ENCODE results near the gene POLR3H.
A peak's percentile ranks its signal among the peaks of the same experiment; 100 is the strongest.

Gene POLR3H

GRCh38 chr22:41582694-41583093 is 38.4 kb upstream of the POLR3H start:
- DNase-seq (ENCODE audit: low read depth) = no peak
- H3K4me3 ChIP-seq (ENCODE audit: control insufficient read depth, low read depth, low read length) = no peak overlapping the region
- TF ChIP-seq, protein P1, sequence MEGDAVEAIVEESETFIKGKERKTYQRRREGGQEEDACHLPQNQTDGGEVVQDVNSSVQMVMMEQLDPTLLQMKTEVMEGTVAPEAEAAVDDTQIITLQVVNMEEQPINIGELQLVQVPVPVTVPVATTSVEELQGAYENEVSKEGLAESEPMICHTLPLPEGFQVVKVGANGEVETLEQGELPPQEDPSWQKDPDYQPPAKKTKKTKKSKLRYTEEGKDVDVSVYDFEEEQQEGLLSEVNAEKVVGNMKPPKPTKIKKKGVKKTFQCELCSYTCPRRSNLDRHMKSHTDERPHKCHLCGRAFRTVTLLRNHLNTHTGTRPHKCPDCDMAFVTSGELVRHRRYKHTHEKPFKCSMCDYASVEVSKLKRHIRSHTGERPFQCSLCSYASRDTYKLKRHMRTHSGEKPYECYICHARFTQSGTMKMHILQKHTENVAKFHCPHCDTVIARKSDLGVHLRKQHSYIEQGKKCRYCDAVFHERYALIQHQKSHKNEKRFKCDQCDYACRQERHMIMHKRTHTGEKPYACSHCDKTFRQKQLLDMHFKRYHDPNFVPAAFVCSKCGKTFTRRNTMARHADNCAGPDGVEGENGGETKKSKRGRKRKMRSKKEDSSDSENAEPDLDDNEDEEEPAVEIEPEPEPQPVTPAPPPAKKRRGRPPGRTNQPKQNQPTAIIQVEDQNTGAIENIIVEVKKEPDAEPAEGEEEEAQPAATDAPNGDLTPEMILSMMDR (IDR thresholded peaks at IDR 0.05; ENCODE audit: control insufficient read depth, insufficient read depth, low read depth, low read length, missing control alignments) = no peak

DNA sequence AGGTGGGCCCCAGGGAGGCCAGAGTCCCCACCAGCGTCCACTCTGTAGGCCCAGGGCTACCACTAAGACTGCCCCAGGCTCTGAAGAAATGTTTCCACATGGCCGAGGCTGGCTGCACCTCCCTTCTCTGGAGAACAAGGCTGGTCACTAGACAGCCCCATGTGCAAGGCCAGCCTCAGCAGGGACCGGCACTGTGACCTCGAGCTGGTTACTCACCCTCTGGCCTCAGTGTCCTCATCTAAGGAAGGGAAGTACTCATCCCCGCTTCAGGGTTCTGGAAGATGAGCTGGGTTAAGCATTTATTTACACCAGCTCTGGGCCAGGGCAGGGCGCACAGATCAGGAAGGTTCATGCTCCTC is 35.7 kb upstream of the POLR3H start:
- H3K4me3 ChIP-seq (ENCODE audit: control insufficient read depth, low read depth, low read length) = no peak overlapping the region
- DNase-seq (ENCODE audit: low read depth) = no peak
- TF ChIP-seq, protein P1 (IDR thresholded peaks at IDR 0.05; ENCODE audit: control insufficient read depth, insufficient read depth, low read depth, low read length, missing control alignments) = no peak

DNA sequence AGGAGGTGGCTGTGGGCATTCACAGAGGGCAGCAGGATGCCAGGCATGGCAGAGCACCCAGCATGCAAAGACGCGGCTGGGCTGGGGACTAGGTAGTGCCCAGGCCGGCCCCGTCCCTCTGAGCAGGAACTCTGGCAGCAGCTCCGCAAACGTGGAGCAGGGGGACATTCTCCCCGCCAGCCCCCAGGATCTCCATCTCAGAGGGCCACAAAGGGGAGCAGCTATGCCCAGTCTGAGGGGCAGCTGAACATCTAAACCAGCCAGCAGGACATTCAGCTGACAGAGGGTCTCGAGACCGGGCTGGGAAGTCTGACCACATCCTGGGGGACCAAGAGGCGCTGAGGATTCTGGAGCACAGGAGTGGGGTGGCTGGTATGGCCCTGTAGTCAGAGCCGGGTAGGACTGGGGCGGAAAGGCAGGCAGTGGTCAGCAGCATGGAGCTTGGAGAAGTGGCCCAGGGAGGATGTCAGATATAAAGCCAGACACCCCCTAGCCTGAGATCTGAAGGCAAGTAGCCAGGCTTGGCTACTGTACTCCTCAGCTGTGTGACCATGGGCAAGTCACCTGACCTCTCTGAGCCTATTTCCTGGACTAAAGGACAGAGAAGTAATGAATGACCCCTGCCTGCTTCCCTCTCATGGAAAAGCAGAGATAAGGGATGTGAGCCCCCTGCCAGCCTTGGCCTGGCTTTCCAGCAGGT is 35.2 kb upstream of the POLR3H start:
- DNase-seq (ENCODE audit: low read depth) = no peak
- H3K4me3 ChIP-seq (ENCODE audit: control insufficient read depth, low read depth, low read length) = no peak overlapping the region
- TF ChIP-seq, protein P1 (IDR thresholded peaks at IDR 0.05; ENCODE audit: control insufficient read depth, insufficient read depth, low read depth, low read length, missing control alignments) = no peak

DNA sequence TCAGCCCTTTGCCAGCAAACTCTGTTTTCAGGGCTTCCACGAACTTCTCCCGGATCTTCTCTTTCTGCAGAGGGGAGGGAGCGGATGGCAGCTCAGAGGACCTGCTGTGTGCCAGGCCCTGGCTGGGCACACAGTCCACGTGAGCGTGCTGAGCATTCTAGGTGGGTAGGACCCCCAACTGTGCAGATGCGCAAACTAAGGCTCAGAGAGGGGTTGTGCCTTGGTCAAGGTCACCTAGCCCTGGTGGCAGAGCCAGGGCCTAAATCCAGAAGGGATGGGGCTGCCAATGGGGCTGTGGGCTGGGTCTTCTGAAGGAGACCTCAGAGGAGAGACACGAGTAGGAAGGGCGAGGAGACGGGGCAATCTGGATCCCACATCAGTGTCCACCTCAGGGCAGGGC is 34.5 kb upstream of the POLR3H start:
- TF ChIP-seq, protein P1 (IDR thresholded peaks at IDR 0.05; ENCODE audit: control insufficient read depth, insufficient read depth, low read depth, low read length, missing control alignments) = no peak
- H3K4me3 ChIP-seq (ENCODE audit: control insufficient read depth, low read depth, low read length) = no peak overlapping the region
- DNase-seq (ENCODE audit: low read depth) = no peak

GRCh38 chr22:41578114-41578513 is 33.8 kb upstream of the POLR3H start:
- DNase-seq (ENCODE audit: low read depth) = no peak
- TF ChIP-seq, protein P1 (IDR thresholded peaks at IDR 0.05; ENCODE audit: control insufficient read depth, insufficient read depth, low read depth, low read length, missing control alignments) = no peak
- H3K4me3 ChIP-seq (ENCODE audit: control insufficient read depth, low read depth, low read length) = no peak overlapping the region

DNA sequence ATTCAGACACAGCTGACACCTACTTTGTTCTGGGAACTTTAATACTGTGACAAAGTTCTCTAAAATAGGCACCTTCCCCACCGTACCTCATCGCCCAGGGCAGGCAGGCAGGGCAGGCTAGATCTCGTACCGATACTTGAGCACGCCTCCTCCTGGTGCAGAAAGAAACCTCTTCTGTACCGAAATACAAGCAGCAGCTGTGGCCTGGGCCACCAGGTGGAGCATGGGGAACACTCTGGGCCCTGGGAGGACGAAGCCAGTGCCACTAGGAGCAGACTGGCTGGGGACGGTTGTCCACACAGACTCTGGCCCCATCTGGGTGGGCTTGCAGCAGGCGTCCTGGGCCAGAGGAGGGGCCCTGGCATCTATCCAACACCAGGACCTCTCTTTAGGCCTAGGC is 32.6 kb upstream of the POLR3H start:
- no peak for DNase-seq (ENCODE audit: low read depth)
- TF ChIP-seq, protein P1 (IDR thresholded peaks at IDR 0.05; ENCODE audit: control insufficient read depth, insufficient read depth, low read depth, low read length, missing control alignments) = peak; percentile 47
- H3K4me3 ChIP-seq (ENCODE audit: control insufficient read depth, low read depth, low read length) = no peak overlapping the region
